ENCODE results near the gene RASD2.
A peak's percentile ranks its signal among the peaks of the same experiment; 100 is the strongest.

The RASD2 gene

GRCh38 chr22:35522225-35523149 lies 18.1 kb upstream of the RASD2 start:
- Mint-ChIP-seq H3K27me3 (ENCODE audit: low read depth, poor library complexity) (peaks cover 32% of the 10 kb centered on the region), H3K36me3 (ENCODE audit: low read depth) (no peaks in the 10 kb centered on the region), H3K27ac (peak overlapping the region; percentile 29), H3K9me3 (no peaks in the 10 kb centered on the region), H3K4me3 (no peak overlapping the region), H3K4me1 (peaks cover 37% of the 10 kb centered on the region)
- no peak for TF ChIP-seq CTCF (IDR thresholded peaks at IDR 0.05)
- DNase-seq = no peak

DNA sequence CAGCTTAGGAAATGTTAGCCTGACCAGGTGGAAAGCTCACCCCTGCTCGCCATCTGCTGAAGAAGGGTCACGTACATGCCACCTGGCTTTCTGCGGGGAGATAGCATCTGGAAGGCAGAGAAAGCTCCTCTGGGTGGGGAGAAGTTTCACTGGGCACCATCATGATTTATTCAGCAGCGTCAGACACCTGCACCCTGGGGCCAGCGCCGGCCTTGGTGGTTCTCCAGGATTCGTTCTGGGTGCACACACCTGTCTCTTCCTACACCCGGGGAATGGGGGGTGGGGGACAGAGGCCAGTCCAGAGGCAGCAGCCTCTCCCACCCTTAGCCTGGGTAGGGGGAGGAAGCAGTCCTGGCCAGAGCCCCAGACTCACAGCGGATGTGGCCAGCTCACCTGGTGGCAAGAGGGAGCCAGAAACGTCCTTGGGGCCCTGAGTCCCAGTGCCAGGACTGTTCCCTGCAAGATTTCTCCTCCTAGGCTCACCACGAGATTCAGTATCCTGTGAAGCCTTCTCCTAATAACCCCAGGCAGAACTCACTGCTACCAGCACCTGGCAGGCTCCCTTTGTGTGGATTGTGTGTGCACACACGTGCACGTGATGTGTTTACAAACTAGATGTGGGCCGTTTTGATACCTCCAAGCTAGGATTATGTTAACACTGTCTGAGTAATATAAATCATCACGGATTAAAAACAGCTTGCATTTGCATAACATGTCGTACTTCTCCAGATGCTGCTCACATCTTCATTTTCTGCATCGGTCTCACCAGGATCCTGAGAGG lies 17.3 kb upstream of the RASD2 start:
- H3K4me3 Mint-ChIP-seq = no peak overlapping the region
- no peaks in the 10 kb centered on the region for H3K9me3 Mint-ChIP-seq
- peaks cover 37% of the 10 kb centered on the region for H3K4me1 Mint-ChIP-seq
- no peak for DNase-seq
- TF ChIP-seq CTCF (IDR thresholded peaks at IDR 0.05) = no peak
- no peaks in the 10 kb centered on the region for H3K36me3 Mint-ChIP-seq (ENCODE audit: low read depth)
- H3K27ac Mint-ChIP-seq = no peak overlapping the region
- H3K27me3 Mint-ChIP-seq (ENCODE audit: low read depth, poor library complexity) = peaks cover 32% of the 10 kb centered on the region

GRCh38 chr22:35524966-35525686 lies 15.5 kb upstream of the RASD2 start:
- Mint-ChIP-seq H3K4me1 (peaks cover 30% of the 10 kb centered on the region), H3K9me3 (peaks cover 6% of the 10 kb centered on the region), H3K36me3 (ENCODE audit: low read depth) (no peaks in the 10 kb centered on the region), H3K27ac (peak overlapping the region; percentile 81), H3K27me3 (ENCODE audit: low read depth, poor library complexity) (peaks cover 28% of the 10 kb centered on the region), H3K4me3 (no peak overlapping the region)
- no peak for DNase-seq
- TF ChIP-seq CTCF (IDR thresholded peaks at IDR 0.05) = no peak

- peaks cover 23% of the 10 kb centered on the region for H3K27me3 Mint-ChIP-seq (ENCODE audit: low read depth, poor library complexity)
These were observed 14.8 kb upstream of the RASD2 start for GRCh38 chr22:35525687-35526332.

More at GRCh38 chr22:35525687-35526332, 14.8 kb upstream of the RASD2 start:
- H3K4me3 Mint-ChIP-seq = no peak overlapping the region
- no peaks in the 10 kb centered on the region for H3K36me3 Mint-ChIP-seq (ENCODE audit: low read depth)
- no peak for DNase-seq
- peaks cover 6% of the 10 kb centered on the region for H3K9me3 Mint-ChIP-seq
- peaks cover 30% of the 10 kb centered on the region for H3K4me1 Mint-ChIP-seq
- H3K27ac Mint-ChIP-seq = peak overlapping the region; percentile 81
- TF ChIP-seq CTCF (IDR thresholded peaks at IDR 0.05) = no peak

Measured in nephron progenitor cell (in vitro differentiated cells).